ENCODE results near the gene DYSF.

Gene DYSF

DNA sequence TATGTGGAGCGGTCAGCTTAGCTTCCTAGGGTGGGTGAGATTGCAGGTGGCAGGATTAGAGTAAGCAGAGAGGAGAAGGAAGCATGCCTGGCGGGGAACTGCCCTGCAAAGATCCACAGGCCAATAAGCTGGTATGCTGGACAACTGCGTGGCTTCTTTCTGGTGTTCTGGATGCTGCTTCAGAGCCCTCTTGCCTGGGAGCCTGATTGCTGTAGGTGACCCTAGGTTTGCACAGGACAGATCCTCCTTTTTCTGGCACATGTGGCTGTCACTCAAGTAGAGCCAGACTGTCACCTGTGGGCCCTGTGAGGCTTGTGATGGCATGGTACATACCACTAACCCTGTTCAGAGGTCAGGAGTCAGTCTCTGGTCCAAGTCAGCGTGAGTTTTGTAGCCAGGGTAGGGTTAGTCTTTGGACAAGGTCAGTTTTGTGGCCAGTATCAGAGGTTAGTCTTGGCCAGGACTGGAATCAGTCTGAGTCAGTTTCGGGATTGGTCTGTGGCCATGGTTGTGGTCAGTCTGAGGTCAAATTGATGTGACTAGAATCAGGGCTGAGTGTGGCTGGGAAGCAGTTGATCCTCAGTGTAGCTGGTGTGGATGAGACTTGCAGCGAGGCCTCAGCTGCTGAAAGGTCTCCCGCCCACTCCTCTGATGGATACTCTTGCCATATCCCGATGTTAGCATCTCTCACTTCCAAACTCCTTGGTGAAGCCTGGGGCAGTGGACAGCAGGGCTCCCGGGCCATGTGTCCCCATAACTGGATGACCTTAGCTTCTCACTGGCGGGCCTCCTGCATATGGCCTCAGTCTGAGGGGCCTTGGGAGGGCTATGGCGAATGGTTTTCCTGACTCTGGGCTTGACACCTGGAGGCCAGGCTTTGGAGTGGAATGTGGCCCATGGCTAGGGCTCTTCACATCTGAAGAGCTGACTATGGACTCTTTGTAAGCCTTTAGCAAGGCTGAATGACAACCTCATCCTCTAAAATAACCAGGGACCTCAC is 260.5 kb downstream of the DYSF start:
- Histone ChIP-seq H3K4me3 (ENCODE audit: low read length, poor library complexity, severe bottlenecking) (no peak overlapping the region), H3K4me2 (ENCODE audit: low read depth, low read length, poor library complexity, severe bottlenecking) (no peak overlapping the region), H4K20me1 (ENCODE audit: insufficient read depth, low read length, poor library complexity, severe bottlenecking) (no peaks in the 10 kb centered on the region), H3F3A (ENCODE audit: low read depth) (no peaks in the 10 kb centered on the region), H3K79me2 (ENCODE audit: insufficient read depth, low read length) (no peaks in the 10 kb centered on the region), H3K27me3 (ENCODE audit: insufficient read depth, low read length, poor library complexity, severe bottlenecking) (no peaks in the 10 kb centered on the region), H3K9ac (ENCODE audit: low read depth, low read length, poor library complexity, severe bottlenecking) (no peak overlapping the region), H3K36me3 (ENCODE audit: insufficient read depth, low read length) (no peaks in the 10 kb centered on the region), H3K9me2 (replicated peaks; ENCODE audit: low read depth, low read length) (no peaks in the 10 kb centered on the region), H2AFZ (ENCODE audit: low read length) (no peak overlapping the region), H3K4me1 (ENCODE audit: insufficient read depth, low read length, poor library complexity, severe bottlenecking) (no peaks in the 10 kb centered on the region), H3K9me3 (ENCODE audit: insufficient read depth, low read depth, low read length) (no peaks in the 10 kb centered on the region; the same call in 1 of the 2 replicates)
- no peak for TF ChIP-seq EZH2phosphoT487 (IDR thresholded peaks at IDR 0.05; ENCODE audit: borderline replicate concordance)
- TF ChIP-seq, protein P1, sequence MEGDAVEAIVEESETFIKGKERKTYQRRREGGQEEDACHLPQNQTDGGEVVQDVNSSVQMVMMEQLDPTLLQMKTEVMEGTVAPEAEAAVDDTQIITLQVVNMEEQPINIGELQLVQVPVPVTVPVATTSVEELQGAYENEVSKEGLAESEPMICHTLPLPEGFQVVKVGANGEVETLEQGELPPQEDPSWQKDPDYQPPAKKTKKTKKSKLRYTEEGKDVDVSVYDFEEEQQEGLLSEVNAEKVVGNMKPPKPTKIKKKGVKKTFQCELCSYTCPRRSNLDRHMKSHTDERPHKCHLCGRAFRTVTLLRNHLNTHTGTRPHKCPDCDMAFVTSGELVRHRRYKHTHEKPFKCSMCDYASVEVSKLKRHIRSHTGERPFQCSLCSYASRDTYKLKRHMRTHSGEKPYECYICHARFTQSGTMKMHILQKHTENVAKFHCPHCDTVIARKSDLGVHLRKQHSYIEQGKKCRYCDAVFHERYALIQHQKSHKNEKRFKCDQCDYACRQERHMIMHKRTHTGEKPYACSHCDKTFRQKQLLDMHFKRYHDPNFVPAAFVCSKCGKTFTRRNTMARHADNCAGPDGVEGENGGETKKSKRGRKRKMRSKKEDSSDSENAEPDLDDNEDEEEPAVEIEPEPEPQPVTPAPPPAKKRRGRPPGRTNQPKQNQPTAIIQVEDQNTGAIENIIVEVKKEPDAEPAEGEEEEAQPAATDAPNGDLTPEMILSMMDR (conservative IDR thresholded peaks at IDR 0.05; ENCODE audit: low read length): no peak

DNA sequence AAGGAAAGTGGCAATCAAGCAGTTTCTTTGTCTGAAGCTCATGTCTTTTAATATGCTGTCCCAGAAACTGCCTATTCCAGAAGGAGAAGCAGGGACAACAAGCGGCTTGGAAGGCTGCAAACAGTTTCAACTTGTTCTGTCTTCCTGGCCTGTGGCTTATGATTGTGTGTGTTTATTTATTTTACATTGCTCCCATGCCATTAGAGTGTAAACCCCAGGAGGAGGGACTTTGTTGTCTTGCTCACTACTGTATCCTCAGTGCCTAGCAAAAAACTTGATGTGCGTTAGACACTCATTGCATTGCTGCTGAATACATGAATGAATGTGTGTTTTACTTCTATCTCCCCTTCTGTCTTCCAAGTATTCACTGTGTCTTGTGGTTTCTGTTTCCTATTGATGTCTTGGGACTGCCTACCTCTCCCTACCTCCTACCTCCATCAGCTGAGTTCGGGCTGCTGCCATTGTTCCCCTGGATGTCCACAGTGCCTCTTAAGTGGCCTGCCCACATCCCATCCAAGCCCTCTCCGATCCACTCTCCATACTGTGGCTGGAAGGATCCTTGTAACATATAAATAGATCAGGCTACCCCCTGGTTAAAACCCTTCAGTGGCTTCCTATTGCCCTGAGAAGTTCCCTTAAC is 261.4 kb downstream of the DYSF start:
- Histone ChIP-seq H4K20me1 (ENCODE audit: insufficient read depth, low read length, poor library complexity, severe bottlenecking) (no peaks in the 10 kb centered on the region), H3K4me3 (ENCODE audit: low read length, poor library complexity, severe bottlenecking) (no peak overlapping the region), H3K36me3 (ENCODE audit: insufficient read depth, low read length) (no peaks in the 10 kb centered on the region), H3K79me2 (ENCODE audit: insufficient read depth, low read length) (no peaks in the 10 kb centered on the region), H3K9me2 (replicated peaks; ENCODE audit: low read depth, low read length) (no peaks in the 10 kb centered on the region), H3K4me2 (ENCODE audit: low read depth, low read length, poor library complexity, severe bottlenecking) (no peak overlapping the region), H3K9ac (ENCODE audit: low read depth, low read length, poor library complexity, severe bottlenecking) (no peak overlapping the region), H3K4me1 (ENCODE audit: insufficient read depth, low read length, poor library complexity, severe bottlenecking) (no peaks in the 10 kb centered on the region), H3F3A (ENCODE audit: low read depth) (no peaks in the 10 kb centered on the region), H2AFZ (ENCODE audit: low read length) (no peak overlapping the region), H3K27me3 (ENCODE audit: insufficient read depth, low read length, poor library complexity, severe bottlenecking) (no peaks in the 10 kb centered on the region), H3K9me3 (ENCODE audit: insufficient read depth, low read depth, low read length) (no peaks in the 10 kb centered on the region; the same call in 1 of the 2 replicates)
- TF ChIP-seq EZH2phosphoT487 (IDR thresholded peaks at IDR 0.05; ENCODE audit: borderline replicate concordance): no peak
- TF ChIP-seq, protein P1 (conservative IDR thresholded peaks at IDR 0.05; ENCODE audit: low read length): no peak

DNA sequence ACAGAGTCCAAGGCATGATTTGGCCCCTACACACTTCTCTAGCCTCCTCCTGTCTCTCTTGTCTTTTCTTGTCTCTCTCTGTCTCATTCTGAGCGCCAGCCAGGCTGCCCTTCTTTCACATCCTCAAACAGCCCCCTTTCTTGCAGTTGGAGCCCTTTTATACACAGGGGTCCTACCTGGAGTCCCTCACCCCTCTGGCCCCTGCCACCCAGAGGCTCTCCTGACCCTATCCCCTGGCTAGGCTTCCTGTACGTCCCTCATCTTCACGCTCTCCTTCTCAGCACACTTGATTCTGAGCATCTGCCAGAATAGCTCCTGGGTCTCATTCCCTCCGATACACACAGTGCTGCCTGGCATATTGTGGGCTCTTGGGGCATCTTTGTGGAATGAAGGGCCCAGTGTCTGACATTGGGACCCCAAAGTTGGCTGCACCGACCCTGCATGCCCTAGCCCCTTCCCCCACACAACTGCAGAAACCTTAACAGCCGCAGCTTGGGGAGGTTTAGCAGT is 261.9 kb downstream of the DYSF start:
- H2AFZ ChIP-seq (ENCODE audit: low read length): no peak overlapping the region
- no peaks in the 10 kb centered on the region for H3F3A ChIP-seq (ENCODE audit: low read depth)
- no peaks in the 10 kb centered on the region for H3K9me2 ChIP-seq (replicated peaks; ENCODE audit: low read depth, low read length)
- no peaks in the 10 kb centered on the region for H3K36me3 ChIP-seq (ENCODE audit: insufficient read depth, low read length)
- H3K9ac ChIP-seq (ENCODE audit: low read depth, low read length, poor library complexity, severe bottlenecking): no peak overlapping the region
- H3K27me3 ChIP-seq (ENCODE audit: insufficient read depth, low read length, poor library complexity, severe bottlenecking): no peaks in the 10 kb centered on the region
- H3K4me2 ChIP-seq (ENCODE audit: low read depth, low read length, poor library complexity, severe bottlenecking): no peak overlapping the region
- H3K9me3 ChIP-seq (ENCODE audit: insufficient read depth, low read depth, low read length): no peaks in the 10 kb centered on the region; the same call in 1 of the 2 replicates
- no peaks in the 10 kb centered on the region for H3K4me1 ChIP-seq (ENCODE audit: insufficient read depth, low read length, poor library complexity, severe bottlenecking)
- H4K20me1 ChIP-seq (ENCODE audit: insufficient read depth, low read length, poor library complexity, severe bottlenecking): no peaks in the 10 kb centered on the region
- H3K4me3 ChIP-seq (ENCODE audit: low read length, poor library complexity, severe bottlenecking): no peak overlapping the region
- TF ChIP-seq EZH2phosphoT487 (IDR thresholded peaks at IDR 0.05; ENCODE audit: borderline replicate concordance): no peak
- TF ChIP-seq, protein P1 (conservative IDR thresholded peaks at IDR 0.05; ENCODE audit: low read length): no peak
- no peaks in the 10 kb centered on the region for H3K79me2 ChIP-seq (ENCODE audit: insufficient read depth, low read length)
